B cell (primary cell): ENCODE measurements around the gene NECTIN4. TPM values are rescaled to one million over a fixed set of nuclear protein-coding genes. Genes with fewer than 3 reads are reported as not detected.

Experiments used
- ATAC-seq: fragments of 200-7000 bp; cut with Tn5 transposase; one replicate; pipeline ENCODE4 v1.10.0; 2021; ENCODE audit warnings: low read depth, mild to moderate bottlenecking, moderate number of reproducible peaks, moderate library complexity
- CTCF ChIA-PET: fragments of 350-600 bp; sonication (Branson Sonifier 250); formaldehyde crosslinking; loops from one replicate; lab custom pipeline; 2021; ENCODE audit warnings: antibody characterized with exemption, inconsistent platforms; lab: Charles Lee
- POLR2A ChIA-PET: fragments of 350-600 bp; sonication (Branson Sonifier 250); formaldehyde crosslinking; loops from one replicate; lab custom pipeline; 2021; ENCODE audit warnings: antibody characterized with exemption; lab: Charles Lee
- DNase-seq: peaks from one replicate; pipeline ENCODE4 v3.0.0; 2013
- H2AFZ ChIP-seq: 2 replicates; pipeline ENCODE4 v1.6.1; 2012; ENCODE audit warnings: mild to moderate bottlenecking, low read depth, low read length; ENCODE audit not compliant: insufficient read depth, poor library complexity, severe bottlenecking
- H3K27ac ChIP-seq, 2 donors: 1 replicate in 1 of 2; 2 replicates in 1 of 2; pipeline ENCODE4 v1.5.1; 2012 to 2013; ENCODE audit warnings: low read length in 2 of 2, mild to moderate bottlenecking in 2 of 2, moderate library complexity in 1 of 2
- H3K27me3 ChIP-seq, 4 experiments: fragments of 200-600 bp in 1 of 4; sonication (generic) in 1 of 4; replicated peaks in 1 of 4; 1 replicate in 2 of 4; 2 replicates in 2 of 4; pipeline versions ENCODE4 v1.6.1 to v1.7.0; 2013 to 2016; ENCODE audit warnings: low read length in 3 of 4, mild to moderate bottlenecking in 2 of 4, mixed read lengths in 1 of 4, moderate library complexity in 1 of 4; ENCODE audit not compliant: insufficient read depth in 4 of 4, control insufficient read depth in 3 of 4; ENCODE audit errors: control extremely low read depth in 1 of 4
- H3K36me3 ChIP-seq, 2 experiments: replicated peaks in 1 of 2; 1 replicate in 1 of 2; 2 replicates in 1 of 2; pipeline versions ENCODE4 v1.6.1 to v1.7.1; 2013; ENCODE audit warnings: low read length in 1 of 2; ENCODE audit not compliant: insufficient read depth in 2 of 2, control insufficient read depth in 1 of 2; ENCODE audit errors: control extremely low read depth in 1 of 2, extremely low read depth in 1 of 2
- H3K4me1 ChIP-seq, 2 donors: fragments of 200-600 bp in 1 of 2; sonication (generic) in 1 of 2; 1 replicate in 1 of 2; 2 replicates in 1 of 2; pipeline versions ENCODE4 v1.5.1 to v1.6.1; 2013 to 2017; ENCODE audit warnings: low read length in 2 of 2; ENCODE audit not compliant: control insufficient read depth in 2 of 2, insufficient read depth in 2 of 2
- H3K4me2 ChIP-seq: replicated peaks from 2 replicates; pipeline ENCODE3; 2012; ENCODE audit warnings: mild to moderate bottlenecking, low read depth, low read length; ENCODE audit not compliant: poor library complexity, severe bottlenecking
- H3K4me3 ChIP-seq, 5 experiments: fragments of 200-600 bp in 1 of 5; sonication (generic) in 1 of 5; 1 replicate in 3 of 5; 2 replicates in 2 of 5; pipeline versions ENCODE4 v1.5.1 to v1.7.0; 2011 to 2016; ENCODE audit warnings: low read length in 4 of 5, mild to moderate bottlenecking in 4 of 5, low read depth in 2 of 5, control low read depth in 1 of 5, moderate library complexity in 1 of 5; ENCODE audit not compliant: insufficient read depth in 1 of 5; ENCODE audit errors: control extremely low read depth in 1 of 5, extremely low read depth in 1 of 5
- H3K79me2 ChIP-seq: fragments of 200-600 bp; sonication (generic); one replicate; pipeline ENCODE4 v1.6.0; 2016; ENCODE audit warnings: low read length; ENCODE audit not compliant: control insufficient read depth, insufficient read depth
- H3K9ac ChIP-seq: fragments of 200-600 bp; sonication (generic); 2 replicates; pipeline ENCODE4 v1.6.1; 2017; ENCODE audit warnings: mild to moderate bottlenecking, low read length, moderate library complexity
- H3K9me3 ChIP-seq, 3 donors: one replicate each; pipeline versions ENCODE4 v1.6.1 to v1.7.1; 2013; ENCODE audit warnings: low read length in 2 of 3; ENCODE audit not compliant: control insufficient read depth in 2 of 3, insufficient read depth in 1 of 3; ENCODE audit errors: control extremely low read depth in 1 of 3
- H4K20me1 ChIP-seq: 2 replicates; pipeline ENCODE4 v1.6.0; 2012; ENCODE audit warnings: mild to moderate bottlenecking, low read length; ENCODE audit not compliant: insufficient read depth, control insufficient read depth, poor library complexity, severe bottlenecking
- H3K27ac Mint-ChIP-seq: one replicate; pipeline ENCODE4 v1.8.0; 2021; ENCODE audit warnings: mixed read lengths
- H3K27me3 Mint-ChIP-seq: one replicate; pipeline ENCODE4 v1.8.0; 2021; ENCODE audit warnings: mixed read lengths
- H3K4me1 Mint-ChIP-seq: one replicate; pipeline ENCODE4 v1.8.0; 2021; ENCODE audit warnings: mixed read lengths
- H3K4me3 Mint-ChIP-seq: one replicate; pipeline ENCODE4 v1.8.0; 2021; ENCODE audit warnings: mixed read lengths
- H3K9me3 Mint-ChIP-seq: one replicate; pipeline ENCODE4 v1.8.0; 2022; ENCODE audit warnings: mixed read lengths; ENCODE audit not compliant: insufficient read depth
- EZH2 ChIP-seq: IDR thresholded peaks from 2 replicates; pipeline ENCODE4 v1.6.1; 2012; ENCODE audit warnings: borderline replicate concordance, low read depth, mild to moderate bottlenecking, moderate library complexity, low read length; ENCODE audit not compliant: insufficient read depth, poor library complexity, severe bottlenecking
- WGBS: methylation state at CpG from one replicate; pipeline ENCODE4 v1.1.5; 2013; ENCODE audit warnings: missing lambda C conversion rate; ENCODE audit not compliant: insufficient coverage; 5-methylcytosine and 5-hydroxymethylcytosine counted together
- intact Hi-C: fragments of 100-400 bp; cut with micrococcal nuclease; formaldehyde crosslinking; loops from one replicate; pipeline ENCODE4 v1.10.0; 2022
- polyA plus RNA-seq: library from polyadenylated mRNA; depleted of rRNA; stranded (reverse); fragments of >200 nt; gene quantifications from 2 replicates; pipeline ENCODE4 v1.2.3, GENCODE V29; 2012
- total RNA-seq, 2 donors: library from RNA; stranded (reverse); fragments of 120-200 nt in 1 of 2; gene quantifications; 1 replicate in 1 of 2; 2 replicates in 1 of 2; pipeline versions ENCODE4 v1.2.3 to v1.2.4, GENCODE V29; 2013 to 2022
- TF ChIP-seq, protein P1 (sequence below): fragments of 200-600 bp; IDR thresholded peaks from one replicate; pipeline ENCODE4 v1.8.0; 2022; ENCODE audit warnings: antibody characterized with exemption, mild to moderate bottlenecking

Gene NECTIN4
- total and polyA plus RNA-seq, 2 donors (not counting 1 experiment from before 2014, with no cell fraction given): not detected

- no peak overlapping the region for H3K27ac ChIP-seq
- H3K9ac ChIP-seq: no peak overlapping the region
- peaks cover 5% of the 10 kb centered on the region for H3K4me1 Mint-ChIP-seq
- ATAC-seq (no peak), DNase-seq (no peak)
- no peaks in the 10 kb centered on the region for H3K36me3 ChIP-seq
- H3K27me3 Mint-ChIP-seq: peaks cover under 1% of the 10 kb centered on the region
- intact Hi-C loops: loop anchor here (10.0 kb wide), 1 partner anchor 294 kb away; no protein-coding TSS in a partner anchor
- no peak overlapping the region for H3K27ac Mint-ChIP-seq
- H3K4me3 Mint-ChIP-seq: no peak overlapping the region
- TF ChIP-seq EZH2: no peak
- TF ChIP-seq, protein P1, sequence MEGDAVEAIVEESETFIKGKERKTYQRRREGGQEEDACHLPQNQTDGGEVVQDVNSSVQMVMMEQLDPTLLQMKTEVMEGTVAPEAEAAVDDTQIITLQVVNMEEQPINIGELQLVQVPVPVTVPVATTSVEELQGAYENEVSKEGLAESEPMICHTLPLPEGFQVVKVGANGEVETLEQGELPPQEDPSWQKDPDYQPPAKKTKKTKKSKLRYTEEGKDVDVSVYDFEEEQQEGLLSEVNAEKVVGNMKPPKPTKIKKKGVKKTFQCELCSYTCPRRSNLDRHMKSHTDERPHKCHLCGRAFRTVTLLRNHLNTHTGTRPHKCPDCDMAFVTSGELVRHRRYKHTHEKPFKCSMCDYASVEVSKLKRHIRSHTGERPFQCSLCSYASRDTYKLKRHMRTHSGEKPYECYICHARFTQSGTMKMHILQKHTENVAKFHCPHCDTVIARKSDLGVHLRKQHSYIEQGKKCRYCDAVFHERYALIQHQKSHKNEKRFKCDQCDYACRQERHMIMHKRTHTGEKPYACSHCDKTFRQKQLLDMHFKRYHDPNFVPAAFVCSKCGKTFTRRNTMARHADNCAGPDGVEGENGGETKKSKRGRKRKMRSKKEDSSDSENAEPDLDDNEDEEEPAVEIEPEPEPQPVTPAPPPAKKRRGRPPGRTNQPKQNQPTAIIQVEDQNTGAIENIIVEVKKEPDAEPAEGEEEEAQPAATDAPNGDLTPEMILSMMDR: no peak
- POLR2A ChIA-PET: no interaction called here
- WGBS: 100% methylated on average over 4 of the region's 5 CpGs
- no peak overlapping the region for H2AFZ ChIP-seq
- peaks cover 0 to 4% of the 10 kb centered on the region in 2 donors for H3K4me1 ChIP-seq
- CTCF ChIA-PET: no interaction called here
- no peak overlapping the region for H3K4me2 ChIP-seq
- H3K79me2 ChIP-seq: no peaks in the 10 kb centered on the region
- no peak overlapping the region for H3K4me3 ChIP-seq
- H3K27me3 ChIP-seq: no peaks in the 10 kb centered on the region
- H3K9me3 ChIP-seq: no peaks in the 10 kb centered on the region
- H4K20me1 ChIP-seq: no peaks in the 10 kb centered on the region
- no peaks in the 10 kb centered on the region for H3K9me3 Mint-ChIP-seq
Measured at GRCh38 chr1:161091093-161091492, 1.7 kb upstream of the NECTIN4 start.

GRCh38 chr1:161090617-161091016 lies 1.3 kb upstream of the NECTIN4 start:
- ChIA-PET POLR2A (no interaction called here), CTCF (no interaction called here)
- no peak for ATAC-seq
- H4K20me1 ChIP-seq: no peaks in the 10 kb centered on the region
- Mint-ChIP-seq H3K27ac (no peak overlapping the region), H3K4me3 (no peak overlapping the region), H3K9me3 (no peaks in the 10 kb centered on the region), H3K4me1 (peaks cover under 1% of the 10 kb centered on the region), H3K27me3 (peaks cover 3% of the 10 kb centered on the region)
- no peaks in the 10 kb centered on the region for H3K9me3 ChIP-seq
- H2AFZ ChIP-seq: no peak overlapping the region
- H3K9ac ChIP-seq: no peak overlapping the region
- no peaks in the 10 kb centered on the region for H3K4me1 ChIP-seq
- intact Hi-C loops: loop anchor here (10.0 kb wide), 1 partner anchor 294 kb away; no protein-coding TSS in a partner anchor
- no peaks in the 10 kb centered on the region for H3K79me2 ChIP-seq
- no peak for DNase-seq
- no peak overlapping the region for H3K4me3 ChIP-seq
- no peaks in the 10 kb centered on the region for H3K36me3 ChIP-seq
- TF ChIP-seq, protein P1: no peak
- TF ChIP-seq EZH2: no peak
- H3K27me3 ChIP-seq: no peaks in the 10 kb centered on the region
- WGBS: 89% methylated on average over 2 of the region's 3 CpGs
- no peak overlapping the region for H3K27ac ChIP-seq
- H3K4me2 ChIP-seq: no peak overlapping the region
